ENCODE measurements around the gene GSK3A. TPM values are rescaled to one million over a fixed set of nuclear protein-coding genes. Genes with fewer than 3 reads are reported as not detected.

Gene GSK3A
- total and polyA plus RNA-seq, 2 experiments from 2014 or later: 17.7 to 40.7 TPM

GRCh38 chr19:42254850-42255765 is 12.7 kb upstream of the GSK3A start, which contains the start of gene ERF:
TSS of gene ERF (minus strand) at chr19:42255128. CDS start at chr19:42254999, 129 bp downstream.
- Histone ChIP-seq H3K9me2 (ENCODE audit: insufficient read depth) (no peaks in the 10 kb centered on the region), H3K79me2 (replicated peaks; ENCODE audit: insufficient read depth) (peaks cover 34% of the 10 kb centered on the region), H3F3A (replicated peaks; ENCODE audit: low read depth) (peaks cover 17% of the 10 kb centered on the region), H3K27me3 (ENCODE audit: insufficient read depth) (peaks cover 17% of the 10 kb centered on the region), H3K4me1 (ENCODE audit: insufficient read depth) (peaks cover 27% of the 10 kb centered on the region), H3K4me2 (peak within 1 kb of the TSS; percentile 99), H2AFZ (peak within 1 kb of the TSS; percentile 89; the same call in 1 of the 2 replicates), H4K20me1 (replicated peaks; ENCODE audit: insufficient read depth) (no peaks in the 10 kb centered on the region; the same call in 1 of the 2 replicates), H3K36me3 (ENCODE audit: insufficient read depth) (no peaks in the 10 kb centered on the region), H3K4me3 (peak within 1 kb of the TSS; percentile 96), H3K27ac (ENCODE audit: low read depth) (peak within 1 kb of the TSS; percentile 98)
- peak within 1 kb of the TSS; percentile 71 for H3K4me3 Mint-ChIP-seq
- H3K27ac Mint-ChIP-seq: no peak within 1 kb of the TSS; the same call in 1 of the 2 replicates
- peaks cover 35% of the 10 kb centered on the region for H3K27me3 Mint-ChIP-seq (ENCODE audit: insufficient read depth, low read depth, poor library complexity)
- H3K4me1 Mint-ChIP-seq: peaks cover 30% of the 10 kb centered on the region
- ATAC-seq (peak; percentile 40), DNase-seq (ENCODE audit: low spot score) (peak; percentile 95)
- no peaks in the 10 kb centered on the region; the same call in 1 of the 3 replicates for H3K9me3 Mint-ChIP-seq
- H3K36me3 Mint-ChIP-seq (ENCODE audit: low read depth): peaks cover 4% of the 10 kb centered on the region; the same call in 1 of the 3 replicates
- TF ChIP-seq ZNF462 (CRISPR knock-in tag; IDR thresholded peaks at IDR 0.05): no peak
- no peak for TF ChIP-seq STAT1 (IDR thresholded peaks at IDR 0.05; ENCODE audit: unreplicated experiment)
- no peak for TF ChIP-seq ZNF331 (CRISPR knock-in tag; IDR thresholded peaks at IDR 0.05; ENCODE audit: low read depth)
- peak; percentile 92 for TF ChIP-seq CREB1 (CRISPR knock-in tag; IDR thresholded peaks at IDR 0.05; ENCODE audit: low read depth)
- TF ChIP-seq JUNB (IDR thresholded peaks at IDR 0.05; ENCODE audit: unreplicated experiment): no peak
- no peak for TF ChIP-seq EZH2 (IDR thresholded peaks at IDR 0.05; ENCODE audit: low read depth, unreplicated experiment)
- TF ChIP-seq EZH2phosphoT487 (IDR thresholded peaks at IDR 0.05; ENCODE audit: unreplicated experiment): no peak
- TF ChIP-seq ETS1 (IDR thresholded peaks at IDR 0.05): no peak
- TF ChIP-seq REST (IDR thresholded peaks at IDR 0.05; ENCODE audit: unreplicated experiment): no peak
- peak; percentile 76 for TF ChIP-seq POLR2AphosphoS5 (IDR thresholded peaks at IDR 0.05; ENCODE audit: low read depth)
- TF ChIP-seq CTCF (conservative IDR thresholded peaks at IDR 0.05; ENCODE audit: low read depth in 2 of 2): no peak
- no peak for TF ChIP-seq ZNF114 (CRISPR knock-in tag; IDR thresholded peaks at IDR 0.05)
- no peak for TF ChIP-seq NANOG (IDR thresholded peaks at IDR 0.05; ENCODE audit: borderline replicate concordance)
